Esophagus mucosa (tissue), 1 donor: ENCODE measurements around the gene OCRL. TPM values are rescaled to one million over a fixed set of nuclear protein-coding genes. Genes with fewer than 3 reads are reported as not detected.
A peak's percentile ranks its signal among the peaks of the same experiment; 100 is the strongest.

Experiments
- ATAC-seq: fragments of 200-7000 bp; cut with Tn5 transposase; one replicate; pipeline ENCODE4 v1.9.1; 2020
- total RNA-seq: library from RNA; stranded (reverse); gene quantifications from one replicate; pipeline ENCODE4 v1.2.4, GENCODE V29; 2023
- donor health status: DM: yes; HTN: yes; CAD: no.

The OCRL gene
- total RNA-seq, 1 donor from 2014 or later, result 13.0 TPM

DNA sequence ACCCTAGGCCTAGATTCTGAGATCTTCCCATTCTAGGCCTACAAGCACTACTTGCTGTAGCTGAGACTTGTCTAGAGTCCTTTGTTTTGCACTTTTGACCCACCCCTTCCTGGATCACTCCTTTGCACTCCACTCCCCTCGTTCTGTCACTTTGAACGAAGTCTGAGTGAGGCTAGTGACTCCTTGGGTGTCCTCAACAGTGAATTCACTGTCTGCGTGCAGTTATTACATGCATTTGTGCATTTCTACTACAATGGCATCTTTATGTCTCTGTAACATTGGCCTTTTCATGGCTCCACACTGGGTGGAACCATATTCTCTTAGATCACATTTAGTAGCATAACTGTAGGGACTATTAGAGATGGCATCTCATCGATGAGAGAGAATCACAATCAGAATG, 50.5 kb downstream of the OCRL start:
- no peak for ATAC-seq

DNA sequence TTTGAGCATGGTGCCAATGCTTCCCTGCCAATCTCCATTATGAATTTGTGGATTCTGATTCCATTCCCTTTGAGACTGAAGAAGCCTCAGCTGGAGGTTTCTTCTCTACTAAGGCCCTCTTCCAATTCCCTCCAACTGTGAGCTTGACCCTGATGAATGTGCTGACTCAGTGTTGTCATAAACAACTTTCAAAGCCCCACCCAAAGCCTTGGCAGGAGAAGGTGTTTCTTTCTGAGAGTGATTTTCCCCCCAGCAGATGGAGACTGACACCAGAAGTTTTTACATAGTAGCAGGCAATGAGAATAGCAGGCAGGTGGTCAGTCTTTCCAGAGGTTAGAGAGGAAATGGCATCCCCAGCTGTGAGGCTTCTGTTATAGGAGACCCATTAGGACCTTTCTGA, 53.1 kb downstream of the OCRL start:
- ATAC-seq, result peak; percentile 29

DNA sequence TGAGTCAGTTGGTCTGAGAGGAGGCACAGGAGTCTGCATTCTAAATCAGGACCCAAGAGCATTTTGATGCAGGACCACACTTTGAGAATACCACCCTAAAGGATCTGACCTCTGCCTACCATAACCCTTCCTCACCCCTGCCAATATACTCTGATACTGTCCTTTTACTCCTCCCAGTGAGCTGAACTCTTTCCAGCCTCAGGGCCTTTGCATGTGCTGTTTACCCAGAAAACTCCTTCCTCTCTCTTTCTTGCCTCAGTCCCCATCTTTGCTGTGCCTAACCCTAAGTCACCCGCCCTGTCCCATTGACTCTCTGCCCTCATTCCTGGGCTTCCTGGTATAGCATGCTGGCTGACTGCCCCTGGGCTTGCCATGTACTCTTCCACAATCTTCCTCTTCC, 54.7 kb downstream of the OCRL start:
- ATAC-seq, result no peak

DNA sequence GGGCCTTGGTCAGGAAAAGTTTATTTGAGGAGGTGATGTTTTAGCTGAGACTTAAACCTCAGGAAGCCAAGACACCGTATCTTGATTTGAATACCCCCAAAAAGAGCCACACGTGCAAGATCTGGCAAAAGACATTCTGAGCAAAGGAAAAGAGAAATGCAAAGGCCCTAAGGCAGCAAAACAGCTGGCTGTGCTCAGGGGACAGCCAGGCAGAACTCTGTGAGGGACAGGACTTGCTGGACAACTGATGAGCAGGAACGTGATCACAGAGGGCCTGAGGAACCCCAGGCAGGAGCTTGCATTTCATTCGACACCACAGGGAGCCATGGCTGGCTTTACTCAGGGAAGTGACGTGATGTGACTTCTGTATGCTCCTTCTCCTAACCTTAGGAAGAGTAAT, 56.0 kb downstream of the OCRL start:
- no peak for ATAC-seq

DNA sequence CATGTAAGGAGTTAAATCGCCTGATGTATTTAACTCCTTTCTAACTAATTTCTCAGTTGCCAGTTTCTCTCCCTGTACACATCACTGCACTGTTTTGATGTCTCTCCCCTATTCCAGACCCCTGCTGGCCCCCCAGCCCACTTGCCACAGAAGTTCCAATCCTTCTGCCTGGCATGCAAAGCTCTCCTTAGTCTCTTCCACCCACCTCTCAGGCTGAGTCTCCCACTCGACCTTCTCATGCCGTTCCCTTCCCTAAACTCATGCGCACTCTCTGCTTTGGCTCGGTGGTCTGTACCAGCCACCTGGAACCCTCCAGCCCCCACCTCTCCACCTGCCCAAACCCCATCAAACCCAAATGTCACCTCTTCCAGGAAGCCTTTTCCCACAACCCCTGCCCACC, 57.8 kb downstream of the OCRL start:
- no peak for ATAC-seq

DNA sequence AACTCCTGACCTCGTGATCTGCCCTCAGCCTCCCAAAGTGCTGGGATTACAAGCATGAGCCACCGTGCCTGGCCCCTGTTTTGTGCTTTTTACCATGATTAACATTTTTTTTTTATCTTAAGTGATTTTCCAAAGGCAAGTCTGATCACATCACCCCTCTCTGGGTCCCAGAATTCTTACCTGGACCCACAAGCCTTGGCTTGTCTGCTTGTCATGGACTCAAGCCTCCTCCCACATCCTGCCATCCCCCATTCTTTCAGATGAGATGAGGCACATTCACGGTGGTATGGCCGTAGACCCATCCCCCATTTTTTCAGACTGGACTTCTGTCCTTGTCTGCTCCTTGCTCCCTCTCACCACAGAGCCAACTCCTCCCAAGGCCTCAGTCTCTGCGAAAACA, 59.4 kb downstream of the OCRL start:
- ATAC-seq, result no peak

DNA sequence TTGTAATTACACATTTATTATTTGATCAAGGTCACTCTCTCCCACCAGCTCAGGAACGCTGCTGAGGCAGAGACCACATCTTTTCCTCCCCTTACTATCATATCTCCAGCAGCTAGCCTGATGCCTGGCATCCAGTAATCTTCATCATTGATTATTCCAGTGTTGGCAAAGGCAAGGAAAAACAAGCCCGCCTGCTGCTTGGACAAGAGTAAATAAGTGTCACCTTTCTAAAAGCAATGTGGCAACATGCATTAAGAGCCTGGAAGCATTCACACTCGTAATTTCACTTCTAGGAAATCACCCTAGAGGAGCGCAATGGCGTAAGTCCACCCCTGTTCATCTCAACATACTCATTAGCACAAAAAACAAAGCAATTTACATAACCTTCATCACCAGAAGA, 59.9 kb downstream of the OCRL start:
- no peak for ATAC-seq

DNA sequence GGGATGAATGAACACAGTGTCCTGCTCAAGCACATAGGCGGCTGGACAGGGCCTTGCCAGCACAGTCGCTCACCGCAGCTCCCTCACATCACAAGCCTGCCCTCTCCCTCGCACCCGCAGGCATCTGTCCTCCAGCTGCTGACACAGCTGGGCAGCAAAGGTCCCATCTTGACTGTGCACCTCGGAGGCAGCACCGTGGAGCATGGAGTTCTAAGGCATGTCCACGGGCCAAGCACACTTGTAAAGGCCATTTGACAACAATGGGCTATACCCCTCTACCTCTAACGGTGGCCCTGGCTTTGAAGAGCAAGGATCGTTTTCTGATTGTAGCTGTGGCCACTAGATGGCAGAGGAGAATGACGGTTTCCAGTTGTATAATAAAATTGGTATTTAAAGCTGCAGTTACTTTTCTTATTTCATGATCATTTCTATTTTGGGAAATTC, 60.9 kb downstream of the OCRL start:
- no peak for ATAC-seq

DNA sequence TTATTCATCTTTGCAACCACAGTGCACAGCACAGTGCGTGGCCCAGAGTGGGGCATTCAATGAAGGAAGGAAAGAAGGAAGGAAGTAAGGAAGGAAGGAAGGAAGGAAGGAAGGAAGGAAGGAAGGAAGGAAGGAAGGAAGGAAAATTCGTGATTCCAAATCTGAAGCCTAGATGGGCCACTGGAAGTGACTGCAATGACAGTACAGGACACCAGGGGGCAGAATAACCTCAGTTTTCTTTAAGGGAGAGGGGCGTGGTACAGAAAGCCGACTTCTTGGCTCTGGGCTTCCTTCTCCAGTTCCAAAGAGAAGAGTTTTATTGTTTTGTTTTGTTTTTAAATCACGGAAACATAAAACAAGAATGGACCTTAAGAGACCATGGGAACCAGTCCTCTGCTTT, 66.9 kb downstream of the OCRL start:
- peak; percentile 72 for ATAC-seq

DNA sequence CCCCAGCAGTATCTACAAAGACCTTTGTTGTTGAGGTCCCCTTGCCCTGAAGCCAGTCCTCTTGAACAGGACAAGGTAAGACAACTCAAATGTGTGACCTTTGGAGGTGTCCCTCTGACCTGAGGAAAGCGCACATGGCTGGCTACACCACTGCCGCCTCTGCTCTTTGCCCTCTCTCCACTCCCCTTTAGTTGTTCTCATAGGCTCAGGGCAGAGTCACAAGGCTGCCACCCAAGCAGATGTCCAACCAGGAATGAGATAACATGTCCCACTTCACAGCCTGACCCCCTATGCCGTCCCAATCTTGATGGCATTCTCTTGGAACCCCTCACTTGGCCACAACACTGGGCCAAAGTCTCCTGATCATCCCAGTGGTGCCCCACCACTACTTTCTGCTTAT, 68.4 kb downstream of the OCRL start:
- no peak for ATAC-seq

DNA sequence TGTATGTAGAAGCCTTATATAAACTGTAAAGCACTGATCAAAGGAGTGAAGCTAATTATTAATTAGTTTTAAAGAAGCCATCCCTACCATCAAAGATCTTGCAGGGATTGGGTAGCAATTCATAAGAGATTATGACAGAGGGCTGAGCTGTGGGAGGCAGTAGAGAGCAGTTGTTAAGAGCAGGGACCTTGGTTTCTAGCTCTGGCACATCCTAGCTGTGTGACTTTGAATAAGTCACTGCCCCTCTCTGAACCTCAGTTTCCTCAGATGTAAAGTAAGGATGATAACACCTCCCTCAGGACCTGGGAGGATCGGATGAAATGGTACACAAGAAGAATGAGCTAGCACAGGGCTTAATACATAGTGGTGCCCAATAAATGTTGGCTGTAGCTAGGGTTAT, 69.3 kb downstream of the OCRL start:
- ATAC-seq, result no peak

DNA sequence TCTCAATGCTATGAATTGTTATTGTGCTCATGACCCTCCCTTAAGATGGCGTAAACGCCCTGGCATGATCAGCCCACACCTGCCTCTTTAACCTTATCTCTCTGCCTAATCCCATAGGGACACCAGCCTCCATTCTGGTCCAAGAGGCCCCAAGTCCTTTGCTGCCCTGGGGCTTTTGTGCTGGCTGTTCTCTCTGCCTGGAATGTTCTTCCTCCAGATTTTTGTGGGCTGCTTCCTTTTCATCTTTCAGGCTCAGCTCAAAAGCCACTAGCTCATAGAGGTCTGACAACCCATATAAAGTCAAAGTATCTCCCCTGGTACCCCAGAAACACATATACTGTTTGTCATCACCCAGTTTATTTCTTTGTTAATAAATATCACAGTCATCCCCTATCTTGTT, 72.3 kb downstream of the OCRL start:
- no peak for ATAC-seq

DNA sequence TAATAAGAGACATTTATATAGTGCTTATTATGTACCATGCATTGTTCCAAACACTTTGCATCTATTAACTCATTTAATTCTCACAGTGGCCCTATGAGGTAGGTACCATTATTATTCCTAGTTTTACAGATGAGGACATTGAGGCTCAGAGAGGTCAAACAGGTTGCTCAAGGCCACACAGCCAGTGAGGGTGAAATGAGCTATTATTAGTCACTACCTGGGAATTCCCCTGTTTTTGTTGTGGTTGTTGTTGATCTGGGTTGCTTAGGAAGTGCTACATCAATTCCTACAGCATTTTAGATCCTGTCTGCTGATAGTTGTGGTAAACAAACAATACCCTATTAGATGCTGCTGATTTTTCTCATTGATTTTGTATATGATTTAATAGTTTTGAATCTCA, 73.5 kb downstream of the OCRL start:
- peak; percentile 42 for ATAC-seq

DNA sequence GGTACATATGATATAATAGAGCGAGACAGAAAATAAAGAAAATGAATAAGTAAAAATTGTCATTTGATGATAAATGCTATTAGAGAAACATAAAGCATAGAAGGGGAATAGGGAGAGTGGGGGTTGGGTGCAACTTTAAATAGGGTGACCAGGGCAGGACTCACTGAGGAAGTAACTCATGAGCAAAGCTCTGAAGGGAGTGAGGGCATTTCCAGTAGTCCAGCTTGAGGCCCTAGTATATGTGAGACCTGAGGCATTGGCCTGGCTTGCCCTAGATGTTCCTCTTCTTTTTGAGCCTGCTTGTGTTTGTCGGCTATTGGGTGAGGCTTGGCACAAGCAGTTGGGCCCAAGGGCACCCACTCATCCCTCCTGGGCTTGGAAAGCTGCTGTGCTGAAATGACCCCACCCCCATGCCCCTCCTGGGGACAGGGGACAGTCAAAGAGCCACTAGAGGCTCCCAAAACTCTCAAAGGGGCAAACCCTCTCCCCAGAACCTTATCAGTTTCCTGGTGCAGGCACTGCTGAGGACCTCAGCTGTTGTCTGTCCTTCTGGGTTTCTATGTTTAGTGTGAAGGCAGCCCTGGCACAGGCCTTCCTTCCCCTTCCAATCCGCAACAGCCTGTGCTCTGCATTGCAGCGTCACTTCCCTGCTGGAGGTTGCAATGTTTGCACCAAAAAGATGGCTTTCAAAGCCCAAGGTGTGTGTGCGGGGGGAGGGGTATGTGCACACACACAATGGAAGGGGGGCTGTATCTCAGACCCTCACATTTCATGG, 74.6 kb downstream of the OCRL start:
- no peak for ATAC-seq

DNA sequence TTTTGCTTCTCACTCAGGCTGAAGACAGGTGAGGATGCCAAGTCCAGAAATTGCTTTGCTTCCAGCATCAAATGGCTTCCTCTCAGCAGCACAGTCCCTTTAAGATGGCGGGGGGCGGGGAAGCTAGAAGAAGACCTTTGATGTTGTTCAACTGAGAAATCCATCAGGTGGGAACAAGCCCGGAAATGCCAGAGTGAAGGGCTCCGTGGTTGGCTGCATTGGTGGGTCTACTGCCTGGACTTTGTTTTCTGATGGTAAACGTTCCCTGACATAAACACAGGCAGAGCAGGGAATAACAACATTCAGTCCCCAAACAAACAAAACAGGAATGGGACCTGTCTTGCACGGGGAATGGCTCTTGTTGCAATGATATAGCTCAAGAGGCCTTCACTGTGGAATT, 77.4 kb downstream of the OCRL start:
- no peak for ATAC-seq

DNA sequence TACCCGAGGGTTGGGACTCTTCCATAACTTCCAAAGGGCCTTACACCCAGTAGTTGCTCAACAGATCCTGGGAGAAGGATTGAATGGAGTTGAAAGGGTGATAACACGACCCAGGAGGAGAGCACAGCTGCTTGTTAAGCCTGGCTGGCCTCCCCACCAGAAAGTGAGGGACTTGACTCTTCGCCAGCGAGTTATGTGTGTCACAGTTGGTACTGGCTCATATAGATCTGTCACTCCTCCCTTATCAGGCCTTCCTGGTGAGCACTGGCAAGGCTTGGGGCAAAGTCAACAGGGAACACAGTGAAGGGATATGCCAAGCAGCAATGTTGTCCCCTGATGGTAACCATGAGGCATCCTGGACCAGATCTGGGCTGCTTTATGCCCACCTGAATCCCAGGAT, 78.9 kb downstream of the OCRL start:
- no peak for ATAC-seq

DNA sequence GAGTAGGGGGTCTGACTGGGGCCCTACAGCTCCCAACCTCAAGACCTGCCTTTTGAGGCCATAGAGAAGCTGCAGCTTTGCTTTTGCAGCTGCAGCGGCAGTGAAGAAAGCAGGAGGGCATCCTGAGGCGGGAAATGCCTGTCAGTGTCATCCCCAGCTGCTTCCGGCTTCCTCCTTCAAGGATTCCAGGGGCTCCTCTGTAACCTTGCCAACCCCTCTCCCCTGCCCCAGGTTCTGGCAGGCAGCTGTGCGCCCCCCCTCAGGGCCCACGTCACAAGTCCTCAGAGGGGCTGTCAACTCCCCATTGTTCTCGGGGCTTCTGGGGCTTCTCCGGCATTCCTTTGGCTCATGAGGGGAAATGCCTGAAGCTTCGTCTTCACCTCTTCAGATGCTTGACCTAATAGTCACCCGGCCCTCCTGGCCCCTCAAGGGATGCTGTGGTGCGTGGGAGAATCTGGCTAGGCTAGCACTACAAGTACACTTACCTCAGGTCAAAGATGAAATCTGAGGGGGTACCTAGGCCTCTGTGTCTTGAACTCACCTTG, 82.8 kb downstream of the OCRL start:
- ATAC-seq, result no peak

DNA sequence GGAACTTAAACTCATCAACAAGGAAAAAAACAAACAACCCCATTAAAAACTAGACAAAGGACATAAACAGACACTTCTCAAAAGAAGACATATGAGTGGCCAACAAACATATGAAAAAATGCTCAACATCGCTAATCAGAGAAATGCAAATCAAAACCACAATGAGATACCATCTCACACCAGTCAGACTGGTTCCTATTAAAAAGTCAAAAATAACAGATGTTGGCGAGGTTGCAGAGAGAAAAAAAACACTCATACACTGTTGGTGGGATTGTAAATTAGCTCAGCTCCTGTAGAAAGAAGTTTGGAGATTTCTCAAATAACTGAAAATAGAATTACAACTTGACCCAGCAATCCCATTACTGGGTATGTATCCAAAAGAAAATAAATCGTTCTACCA, 86.0 kb downstream of the OCRL start:
- no peak for ATAC-seq

DNA sequence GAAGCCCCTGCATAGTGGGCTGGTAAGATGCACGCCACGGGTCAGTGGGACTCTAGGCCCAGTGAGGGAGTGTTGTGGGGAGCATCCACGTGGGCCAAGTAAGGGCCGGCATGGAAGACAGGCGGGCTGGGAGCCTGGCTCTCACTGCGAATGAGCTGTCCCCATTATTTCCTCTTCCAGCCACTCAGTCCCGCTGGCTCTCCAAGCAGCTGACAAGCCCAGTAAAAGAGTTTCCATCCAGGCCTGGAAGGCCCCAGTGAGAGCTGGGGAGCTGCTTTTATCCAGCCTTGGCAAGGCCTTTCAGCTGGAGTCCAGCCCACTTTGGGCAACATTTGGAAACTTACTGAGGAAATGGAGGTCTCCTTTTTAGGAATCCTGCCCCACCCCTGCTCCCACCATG, 89.8 kb downstream of the OCRL start:
- no peak for ATAC-seq

DNA sequence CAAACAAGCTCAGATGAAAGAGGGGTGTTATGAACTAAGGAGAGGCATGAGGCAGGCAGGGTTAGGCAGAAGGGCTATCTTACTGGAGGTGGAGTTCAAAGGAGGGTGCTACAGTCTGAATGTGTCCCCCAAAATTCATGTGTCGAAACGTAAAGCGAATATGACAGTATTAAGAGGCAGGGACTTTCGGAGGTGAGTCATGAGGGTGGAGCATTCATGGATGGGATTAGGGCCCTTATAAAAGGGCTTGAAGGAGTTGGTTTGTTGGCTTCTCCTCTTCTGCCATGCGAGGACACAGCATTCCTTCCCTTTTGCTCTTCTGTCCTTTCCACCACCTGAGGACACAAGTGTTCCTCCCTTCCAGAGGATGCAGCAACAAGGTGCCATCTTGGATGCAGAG, 91.8 kb downstream of the OCRL start:
- peak; percentile 61 for ATAC-seq

DNA sequence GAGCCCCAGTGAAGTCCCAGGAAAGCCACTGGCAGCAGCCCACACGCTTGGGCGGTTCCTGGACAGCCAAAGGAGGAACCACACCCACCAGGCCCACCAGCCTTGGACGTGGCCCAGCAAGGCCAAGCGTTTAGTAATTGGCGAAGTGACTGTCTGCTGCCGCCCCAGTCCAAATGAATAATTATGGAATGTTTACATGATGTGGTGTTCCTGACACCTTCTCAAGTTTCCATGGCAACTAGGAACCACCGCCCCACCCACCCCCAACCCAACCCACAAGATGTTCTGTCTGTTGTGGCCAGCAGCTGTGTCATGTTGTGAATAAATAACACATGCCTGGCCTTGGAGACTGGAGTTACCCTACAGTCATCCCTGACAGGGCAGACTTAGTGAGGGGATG, 92.4 kb downstream of the OCRL start:
- ATAC-seq, result no peak

DNA sequence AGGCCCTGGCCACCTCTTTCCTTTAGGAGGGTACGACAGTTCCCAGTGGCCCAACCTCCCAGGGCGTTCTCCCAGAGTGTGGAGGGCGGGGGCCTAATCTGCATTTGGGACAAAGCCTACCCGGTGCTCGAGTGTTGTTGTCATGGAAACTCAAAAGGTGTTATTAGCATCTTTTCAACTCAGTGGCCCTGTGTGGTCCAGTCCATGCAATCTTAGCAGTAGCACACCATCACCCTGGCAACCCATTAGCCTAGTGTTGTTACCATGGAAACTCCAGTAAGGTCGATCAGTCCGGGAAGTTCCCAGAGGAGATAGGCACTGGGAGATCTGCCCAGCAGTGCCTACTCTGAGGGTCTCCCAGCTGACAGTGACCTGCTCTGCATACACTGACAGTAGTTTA, 94.5 kb downstream of the OCRL start:
- ATAC-seq, result no peak

DNA sequence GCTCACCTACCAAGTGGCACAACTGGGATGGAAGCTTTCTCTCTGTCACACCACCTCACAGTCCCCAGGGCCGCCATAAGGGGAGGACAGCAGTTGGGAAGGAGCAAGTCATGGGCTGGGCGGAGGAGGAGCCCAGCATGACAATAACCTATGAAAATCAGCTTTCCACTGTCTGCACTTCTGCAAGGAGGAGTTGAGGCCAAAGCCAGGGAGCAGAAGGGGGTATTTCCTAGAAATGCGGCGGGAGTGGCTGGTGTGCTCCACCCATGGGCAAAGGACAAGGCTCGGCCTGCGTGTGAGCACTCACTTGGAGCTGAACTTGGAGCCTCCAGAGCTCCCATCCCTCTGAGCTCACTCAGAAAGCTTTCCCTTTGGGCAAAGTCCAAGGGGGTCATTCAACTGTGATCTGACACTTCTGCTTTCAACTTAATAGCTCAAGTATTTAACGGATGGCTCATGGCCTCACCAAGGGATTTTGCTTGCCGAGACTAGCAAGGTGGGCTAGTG, 96.2 kb downstream of the OCRL start:
- ATAC-seq, result peak; percentile 60

DNA sequence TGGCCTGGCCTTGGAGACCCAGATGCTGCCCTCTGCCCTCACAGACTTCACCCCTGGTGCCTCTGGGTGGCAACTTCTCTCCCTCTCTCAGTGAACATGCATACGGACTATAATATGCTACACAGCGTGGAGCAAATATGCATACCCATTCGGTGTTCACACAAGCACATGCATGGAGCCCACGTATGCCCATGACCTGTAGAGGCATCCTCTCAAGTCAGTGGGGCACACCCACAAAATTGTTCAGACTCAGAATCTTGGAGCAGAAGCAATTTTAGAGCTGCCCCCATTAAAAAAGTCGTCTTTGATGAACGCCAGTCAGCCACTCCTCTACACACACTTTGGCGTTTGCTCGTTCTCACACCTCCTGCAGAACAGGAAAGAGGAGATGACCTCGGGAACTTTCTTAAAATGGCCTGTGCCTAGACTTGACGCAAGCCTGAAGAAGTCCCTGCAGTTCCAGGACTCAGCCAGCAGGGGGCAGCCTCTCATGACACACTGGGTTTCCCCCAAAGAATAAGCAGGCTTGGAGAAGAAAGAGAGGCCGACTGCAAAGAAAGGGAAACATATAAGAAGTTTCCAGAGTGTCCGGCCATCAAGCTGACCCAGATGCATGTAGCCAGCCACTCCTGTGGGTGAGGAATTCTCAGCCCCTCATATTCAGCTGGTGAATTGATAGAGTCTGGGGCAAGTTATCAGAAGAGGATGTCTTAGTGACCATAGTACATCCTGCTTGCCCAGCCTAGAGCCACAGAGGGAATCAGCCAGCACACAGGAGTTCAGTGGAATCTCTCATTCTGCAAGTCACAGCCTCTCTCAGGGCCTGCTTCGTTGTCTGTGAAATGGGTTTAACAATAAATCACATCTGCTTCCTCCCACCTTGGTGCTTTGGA, 97.4 kb downstream of the OCRL start:
- ATAC-seq, result peak; percentile 81
